Right ventricle myocardium inferior (tissue), 1 donor: ENCODE results near the gene GLIS2. TPM values are rescaled to one million over a fixed set of nuclear protein-coding genes. Genes with fewer than 3 reads are reported as not detected.

Source experiments
- ATAC-seq: fragments of 200-7000 bp; cut with Tn5 transposase; one replicate; pipeline ENCODE4 v1.9.1; 2020; ENCODE audit warnings: mild to moderate bottlenecking, moderate library complexity
- DNase-seq: peaks from one replicate; pipeline ENCODE4 v3.0.0; 2021; ENCODE audit errors: missing footprints
- intact Hi-C: fragments of 100-400 bp; cut with DNase I; formaldehyde crosslinking; loops from one replicate; pipeline ENCODE4 v1.11.0; 2022
- total RNA-seq: library from RNA; stranded (reverse); fragmentation: NEBNext Ultra II Directional; extraction: Animal tissue kit (Norgen Biotek cat#: 25700); gene quantifications from one replicate; pipeline ENCODE4 v1.2.1, GENCODE V29; 2021
- donor health status: DM: no; HTN: yes; CAD: no; lungs with severe emphysema.

Gene GLIS2
- total RNA-seq, 1 donor from 2014 or later: 16.0 TPM

GRCh38 chr16:4372001-4372577 is 56.2 kb downstream of the GLIS2 start:
- DNase-seq (no peak), ATAC-seq (no peak)
- intact Hi-C loops: loop anchor here (5.0 kb wide), 1 partner anchor 40 kb away; no protein-coding TSS in a partner anchor

GRCh38 chr16:4372578-4373355 is 56.9 kb downstream of the GLIS2 start:
- no peak for ATAC-seq
- intact Hi-C loops: loop anchor here (5.0 kb wide), 1 partner anchor 40 kb away; no protein-coding TSS in a partner anchor
- DNase-seq: no peak

GRCh38 chr16:4373356-4373908 is 57.6 kb downstream of the GLIS2 start:
- intact Hi-C loops: loop anchor here (5.0 kb wide), 1 partner anchor 39 kb away; no protein-coding TSS in a partner anchor
- no peak for ATAC-seq

DNA sequence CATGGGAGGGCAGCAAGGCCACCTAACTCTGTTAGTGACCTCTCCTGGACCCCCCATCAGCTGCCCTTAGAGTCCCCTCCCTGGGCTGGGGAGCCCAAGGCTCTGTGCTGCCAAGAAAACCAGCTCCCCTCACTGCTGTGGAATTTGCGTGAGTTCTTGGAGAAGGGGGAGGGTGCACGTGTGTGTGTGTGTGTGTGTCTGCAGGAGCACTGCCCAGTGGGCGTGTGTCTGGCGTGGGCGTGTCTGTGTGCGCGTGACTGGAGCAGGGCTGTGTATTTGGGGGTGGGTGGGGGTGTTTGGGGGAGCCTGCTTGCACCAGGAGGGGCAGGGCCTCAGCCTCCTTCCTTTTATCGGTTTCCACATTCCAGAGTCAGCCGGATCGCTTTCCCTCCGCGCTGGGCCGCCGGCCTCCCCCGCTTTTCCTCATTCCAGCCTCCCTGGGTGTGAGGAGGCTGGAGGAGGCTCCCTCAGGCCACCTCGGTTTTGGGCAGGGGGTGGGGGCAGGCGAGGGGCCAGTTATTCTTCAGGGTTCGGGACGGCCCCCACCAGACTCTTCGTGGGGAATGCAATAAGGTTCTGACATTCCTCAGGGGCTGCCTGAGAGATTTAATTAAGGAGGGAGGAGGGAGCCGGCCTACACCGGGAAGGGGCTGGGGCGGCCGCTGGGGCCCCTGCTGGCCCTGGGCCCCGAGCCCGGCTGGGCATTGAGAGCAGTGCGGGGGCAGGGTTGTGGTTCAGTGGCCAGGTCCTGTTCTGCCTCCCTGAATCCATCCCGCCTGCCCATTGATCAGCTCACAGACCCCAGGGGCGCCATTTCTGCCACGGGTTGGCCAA is 58.3 kb downstream of the GLIS2 start:
- no peak for ATAC-seq
- peak; percentile 84 for DNase-seq
- intact Hi-C loops: loop anchor here (5.0 kb wide), 1 partner anchor 38 kb away; no protein-coding TSS in a partner anchor

More at GRCh38 chr16:4373356-4373908, 57.6 kb downstream of the GLIS2 start:
- DNase-seq: no peak

GRCh38 chr16:4375717-4376116 is 59.9 kb downstream of the GLIS2 start:
- ATAC-seq (no peak), DNase-seq (no peak)
- intact Hi-C loops: no loop called here

- intact Hi-C loops: no loop called here
- ATAC-seq (peak; percentile 73), DNase-seq (peak; percentile 95)
Observed at GRCh38 chr16:4376126-4376892, 60.4 kb downstream of the GLIS2 start.

DNA sequence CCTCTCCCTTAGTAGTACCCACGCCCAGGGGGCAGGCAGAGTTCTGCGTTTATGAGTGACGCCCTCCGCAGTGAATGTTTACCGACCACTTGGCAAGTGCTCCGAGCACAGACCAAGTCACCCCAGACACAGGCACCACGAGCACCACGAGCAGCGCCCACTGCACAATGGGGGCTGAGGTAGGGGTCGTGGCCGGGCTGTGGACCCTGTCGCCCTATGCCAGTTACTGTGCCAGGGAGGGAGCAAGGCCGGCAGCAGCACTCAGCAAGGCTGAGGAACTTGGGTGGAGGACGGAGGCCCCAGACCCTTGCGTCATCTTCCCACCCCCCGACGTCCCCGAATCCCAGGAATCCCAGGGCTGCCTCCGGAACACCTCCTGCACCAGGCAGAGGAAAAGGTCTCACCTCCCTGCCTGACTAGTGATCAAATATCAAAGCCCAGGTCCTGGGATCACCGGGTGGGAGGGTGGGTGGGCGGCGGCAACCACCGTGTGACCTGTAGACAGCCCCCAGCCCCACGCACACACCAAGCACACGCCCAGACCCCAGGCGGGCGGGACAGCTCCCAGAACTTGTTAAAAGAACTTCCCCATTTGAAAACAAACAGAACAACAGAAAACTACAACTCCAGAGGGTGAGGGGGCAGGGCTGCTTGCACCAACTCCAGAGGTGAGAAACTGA is 61.2 kb downstream of the GLIS2 start:
- ATAC-seq: no peak
- DNase-seq: peak; percentile 60
- intact Hi-C loops: no loop called here

DNA sequence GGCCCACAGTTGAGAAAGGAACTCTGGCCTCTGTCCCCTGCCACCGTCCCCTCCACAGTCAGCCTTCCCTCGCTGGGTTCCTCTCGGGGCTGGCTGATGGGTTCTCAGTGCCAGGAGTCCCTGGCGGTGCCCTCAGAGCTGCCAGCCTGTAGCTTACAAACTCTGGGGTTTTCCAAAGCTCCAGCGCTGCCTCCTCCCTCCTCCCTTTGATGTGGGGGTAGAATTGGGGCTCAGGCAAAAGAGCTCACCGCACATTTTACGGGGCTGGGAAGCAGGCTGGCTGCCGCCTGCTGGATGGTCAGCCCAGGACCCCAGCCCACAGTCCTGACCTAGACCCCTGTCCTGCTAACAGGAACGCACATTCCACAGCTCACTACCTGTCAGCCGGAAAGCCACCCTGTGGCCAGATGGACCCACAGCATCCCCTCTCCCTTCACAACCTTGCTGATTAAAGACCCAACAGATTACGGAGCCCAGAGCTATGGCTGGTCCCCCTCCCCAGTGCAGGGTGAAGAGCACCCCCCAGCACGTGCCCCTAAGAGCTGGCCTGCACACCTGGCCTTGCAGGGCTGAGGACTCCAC is 61.8 kb downstream of the GLIS2 start:
- no peak for ATAC-seq
- intact Hi-C loops: no loop called here
- peak; percentile 55 for DNase-seq

DNA sequence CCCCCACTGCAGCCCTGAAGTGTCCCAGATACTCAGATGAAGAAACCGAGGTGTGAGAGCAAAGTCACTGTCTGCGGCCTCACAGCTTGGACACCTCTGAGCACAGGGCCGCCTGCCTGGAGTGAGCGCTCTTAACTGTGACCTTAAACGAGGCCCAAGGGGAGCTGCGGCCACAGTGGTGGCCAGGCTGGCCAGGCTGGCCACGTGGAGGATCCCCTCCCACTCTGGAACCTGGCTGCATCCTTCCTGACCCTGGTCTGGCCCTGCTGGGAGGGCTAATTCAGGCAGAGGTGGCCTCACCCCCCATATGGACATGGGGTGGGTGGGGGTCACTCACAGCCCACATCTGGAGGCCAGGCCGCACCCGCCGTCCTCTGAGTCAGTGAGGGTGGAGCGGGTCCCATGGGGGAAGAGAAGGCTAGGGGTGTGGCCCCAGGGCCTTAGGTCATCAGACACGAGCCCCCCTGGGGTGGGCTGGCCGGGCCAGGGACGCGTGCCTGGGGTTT is 62.3 kb downstream of the GLIS2 start:
- ATAC-seq: peak; percentile 28
- DNase-seq: peak; percentile 68
- intact Hi-C loops: no loop called here

GRCh38 chr16:4378999-4379690 is 63.3 kb downstream of the GLIS2 start:
- ATAC-seq: no peak
- DNase-seq: peak; percentile 37
- intact Hi-C loops: no loop called here

DNA sequence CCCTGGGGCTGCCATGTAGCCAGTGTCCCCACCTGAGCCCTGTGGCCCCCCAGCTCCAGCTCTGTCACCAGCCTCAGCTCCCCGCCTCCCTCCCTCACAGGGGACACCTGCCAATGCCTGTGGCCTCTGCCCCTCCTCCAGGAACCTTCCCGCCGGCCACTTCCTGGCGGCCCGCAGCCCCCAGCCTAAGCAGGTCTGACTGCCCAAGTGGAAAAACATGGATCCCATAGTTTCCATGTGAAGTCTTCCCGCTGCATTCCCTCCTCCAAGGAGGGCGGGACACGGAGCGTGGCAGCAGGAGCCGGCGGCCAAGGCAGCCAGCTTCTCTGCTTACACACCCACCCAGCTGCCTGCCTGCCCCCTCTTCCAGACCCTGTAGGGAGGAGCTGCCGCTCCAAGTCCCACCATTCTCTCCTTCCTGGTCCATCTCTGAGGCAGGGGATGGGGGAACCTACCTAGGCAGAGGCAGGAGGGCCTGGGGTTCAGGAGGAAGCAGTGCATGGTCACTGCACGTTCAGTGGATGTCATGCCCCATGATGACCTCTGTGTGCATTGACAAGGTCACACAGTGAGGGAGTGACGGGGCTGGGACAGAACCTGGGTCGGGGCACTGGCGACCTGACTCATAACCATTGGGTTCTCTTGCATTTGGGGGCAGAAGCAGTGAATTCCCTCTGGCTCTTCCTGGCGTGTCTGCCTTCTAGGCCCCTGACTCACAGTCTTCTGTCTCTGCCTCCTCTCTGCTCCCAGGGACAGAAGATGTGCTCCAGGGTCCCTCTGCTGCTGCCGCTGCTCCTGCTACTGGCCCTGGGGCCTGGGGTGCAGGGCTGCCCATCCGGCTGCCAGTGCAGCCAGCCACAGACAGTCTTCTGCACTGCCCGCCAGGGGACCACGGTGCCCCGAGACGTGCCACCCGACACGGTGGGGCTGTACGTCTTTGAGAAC is 64.5 kb downstream of the GLIS2 start:
- DNase-seq (peak; percentile 64), ATAC-seq (no peak)
- intact Hi-C loops: no loop called here

DNA sequence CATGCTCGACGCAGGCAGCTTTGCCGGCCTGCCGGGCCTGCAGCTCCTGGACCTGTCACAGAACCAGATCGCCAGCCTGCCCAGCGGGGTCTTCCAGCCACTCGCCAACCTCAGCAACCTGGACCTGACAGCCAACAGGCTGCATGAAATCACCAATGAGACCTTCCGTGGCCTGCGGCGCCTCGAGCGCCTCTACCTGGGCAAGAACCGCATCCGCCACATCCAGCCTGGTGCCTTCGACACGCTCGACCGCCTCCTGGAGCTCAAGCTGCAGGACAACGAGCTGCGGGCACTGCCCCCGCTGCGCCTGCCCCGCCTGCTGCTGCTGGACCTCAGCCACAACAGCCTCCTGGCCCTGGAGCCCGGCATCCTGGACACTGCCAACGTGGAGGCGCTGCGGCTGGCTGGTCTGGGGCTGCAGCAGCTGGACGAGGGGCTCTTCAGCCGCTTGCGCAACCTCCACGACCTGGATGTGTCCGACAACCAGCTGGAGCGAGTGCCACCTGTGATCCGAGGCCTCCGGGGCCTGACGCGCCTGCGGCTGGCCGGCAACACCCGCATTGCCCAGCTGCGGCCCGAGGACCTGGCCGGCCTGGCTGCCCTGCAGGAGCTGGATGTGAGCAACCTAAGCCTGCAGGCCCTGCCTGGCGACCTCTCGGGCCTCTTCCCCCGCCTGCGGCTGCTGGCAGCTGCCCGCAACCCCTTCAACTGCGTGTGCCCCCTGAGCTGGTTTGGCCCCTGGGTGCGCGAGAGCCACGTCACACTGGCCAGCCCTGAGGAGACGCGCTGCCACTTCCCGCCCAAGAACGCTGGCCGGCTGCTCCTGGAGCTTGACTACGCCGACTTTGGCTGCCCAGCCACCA is 65.4 kb downstream of the GLIS2 start:
- ATAC-seq (no peak), DNase-seq (no peak)
- intact Hi-C loops: no loop called here

DNA sequence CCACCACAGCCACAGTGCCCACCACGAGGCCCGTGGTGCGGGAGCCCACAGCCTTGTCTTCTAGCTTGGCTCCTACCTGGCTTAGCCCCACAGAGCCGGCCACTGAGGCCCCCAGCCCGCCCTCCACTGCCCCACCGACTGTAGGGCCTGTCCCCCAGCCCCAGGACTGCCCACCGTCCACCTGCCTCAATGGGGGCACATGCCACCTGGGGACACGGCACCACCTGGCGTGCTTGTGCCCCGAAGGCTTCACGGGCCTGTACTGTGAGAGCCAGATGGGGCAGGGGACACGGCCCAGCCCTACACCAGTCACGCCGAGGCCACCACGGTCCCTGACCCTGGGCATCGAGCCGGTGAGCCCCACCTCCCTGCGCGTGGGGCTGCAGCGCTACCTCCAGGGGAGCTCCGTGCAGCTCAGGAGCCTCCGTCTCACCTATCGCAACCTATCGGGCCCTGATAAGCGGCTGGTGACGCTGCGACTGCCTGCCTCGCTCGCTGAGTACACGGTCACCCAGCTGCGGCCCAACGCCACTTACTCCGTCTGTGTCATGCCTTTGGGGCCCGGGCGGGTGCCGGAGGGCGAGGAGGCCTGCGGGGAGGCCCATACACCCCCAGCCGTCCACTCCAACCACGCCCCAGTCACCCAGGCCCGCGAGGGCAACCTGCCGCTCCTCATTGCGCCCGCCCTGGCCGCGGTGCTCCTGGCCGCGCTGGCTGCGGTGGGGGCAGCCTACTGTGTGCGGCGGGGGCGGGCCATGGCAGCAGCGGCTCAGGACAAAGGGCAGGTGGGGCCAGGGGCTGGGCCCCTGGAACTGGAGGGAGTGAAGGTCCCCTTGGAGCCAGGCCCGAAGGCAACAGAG is 66.3 kb downstream of the GLIS2 start:
- ATAC-seq: no peak
- DNase-seq: no peak
- intact Hi-C loops: no loop called here

DNA sequence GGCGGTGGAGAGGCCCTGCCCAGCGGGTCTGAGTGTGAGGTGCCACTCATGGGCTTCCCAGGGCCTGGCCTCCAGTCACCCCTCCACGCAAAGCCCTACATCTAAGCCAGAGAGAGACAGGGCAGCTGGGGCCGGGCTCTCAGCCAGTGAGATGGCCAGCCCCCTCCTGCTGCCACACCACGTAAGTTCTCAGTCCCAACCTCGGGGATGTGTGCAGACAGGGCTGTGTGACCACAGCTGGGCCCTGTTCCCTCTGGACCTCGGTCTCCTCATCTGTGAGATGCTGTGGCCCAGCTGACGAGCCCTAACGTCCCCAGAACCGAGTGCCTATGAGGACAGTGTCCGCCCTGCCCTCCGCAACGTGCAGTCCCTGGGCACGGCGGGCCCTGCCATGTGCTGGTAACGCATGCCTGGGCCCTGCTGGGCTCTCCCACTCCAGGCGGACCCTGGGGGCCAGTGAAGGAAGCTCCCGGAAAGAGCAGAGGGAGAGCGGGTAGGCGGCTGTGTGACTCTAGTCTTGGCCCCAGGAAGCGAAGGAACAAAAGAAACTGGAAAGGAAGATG is 67.0 kb downstream of the GLIS2 start:
- ATAC-seq (no peak), DNase-seq (no peak)
- intact Hi-C loops: no loop called here
